Neural cell (in vitro differentiated cells): ENCODE measurements around the gene PIGB. TPM values are rescaled to one million over a fixed set of nuclear protein-coding genes. Genes with fewer than 3 reads are reported as not detected.

Source experiments
- H2AFZ ChIP-seq: fragments of 200-600, 300-800 bp; sonication (generic), shearing (Covaris generic); 2 replicates; pipeline ENCODE4 v1.6.0; 2014; ENCODE audit warnings: low read depth, mild to moderate bottlenecking, antibody characterized with exemption, low read length, moderate library complexity
- H3F3A ChIP-seq: fragments of 200-600 bp; shearing (Covaris generic); 2 replicates; pipeline ENCODE4 v1.6.1; 2016; ENCODE audit warnings: mild to moderate bottlenecking, moderate library complexity, mixed read lengths, antibody characterized with exemption, low read length; ENCODE audit not compliant: insufficient read depth, poor library complexity, severe bottlenecking
- H3K27ac ChIP-seq: fragments of 200-600, 300-800 bp; sonication (generic), shearing (Covaris generic); 2 replicates; pipeline ENCODE4 v1.5.1; 2014; ENCODE audit warnings: mild to moderate bottlenecking, low read length, moderate library complexity
- H3K27me3 ChIP-seq: fragments of 300-800, 200-600 bp; sonication (generic), shearing (Covaris generic); 2 replicates; pipeline ENCODE4 v1.6.0; 2014; ENCODE audit warnings: mild to moderate bottlenecking, low read depth, low read length, moderate library complexity; ENCODE audit not compliant: insufficient read depth
- H3K36me3 ChIP-seq: fragments of 300-800, 200-600 bp; sonication (generic), shearing (Covaris generic); 2 replicates; pipeline ENCODE4 v1.5.1; 2014; ENCODE audit warnings: mild to moderate bottlenecking, antibody characterized with exemption, low read length, moderate library complexity; ENCODE audit not compliant: insufficient read depth
- H3K4me2 ChIP-seq: fragments of 300-800, 200-600 bp; sonication (generic), shearing (Covaris generic); 2 replicates; pipeline ENCODE4 v1.6.0; 2014; ENCODE audit warnings: mild to moderate bottlenecking, low read length
- H3K4me3 ChIP-seq: fragments of 300-800, 200-600 bp; sonication (generic), shearing (Covaris generic); 2 replicates; pipeline ENCODE4 v1.5.1; 2014; ENCODE audit warnings: mild to moderate bottlenecking, low read length, moderate library complexity
- H3K79me2 ChIP-seq: fragments of 200-600 bp; shearing (Covaris generic); replicated peaks from 2 replicates; pipeline ENCODE4 v1.6.0; 2014; ENCODE audit warnings: mild to moderate bottlenecking, low read length, moderate library complexity; ENCODE audit not compliant: insufficient read depth
- H3K9ac ChIP-seq: fragments of 300-800, 200-600 bp; sonication (generic), shearing (Covaris generic); 2 replicates; pipeline ENCODE4 v1.6.1; 2016; ENCODE audit warnings: mild to moderate bottlenecking, low read length, mixed read lengths
- H3K9me2 ChIP-seq: fragments of 200-600 bp; shearing (Covaris generic); 2 replicates; pipeline ENCODE4 v1.6.1; 2016; ENCODE audit warnings: mild to moderate bottlenecking, low read length, mixed read lengths; ENCODE audit not compliant: insufficient read depth
- H3K9me3 ChIP-seq: fragments of 200-600, 300-800 bp; sonication (generic), shearing (Covaris generic); 2 replicates; pipeline ENCODE4 v1.6.1; 2016; ENCODE audit warnings: mild to moderate bottlenecking, mixed run types, low read length, moderate library complexity, mixed read lengths
- H4K20me1 ChIP-seq: fragments of 200-600 bp; shearing (Covaris generic); 2 replicates; pipeline ENCODE4 v1.6.1; 2016; ENCODE audit warnings: mild to moderate bottlenecking, mixed run types; ENCODE audit not compliant: insufficient read depth
- CTCF ChIP-seq: fragments of 450-650 bp; IDR thresholded peaks from 2 replicates; pipeline ENCODE4 v1.5.1; 2014; ENCODE audit warnings: antibody characterized with exemption, mild to moderate bottlenecking, moderate library complexity; ENCODE audit not compliant: poor library complexity, severe bottlenecking
- EP300 ChIP-seq: fragments of 450-650 bp; conservative IDR thresholded peaks from 2 replicates; pipeline ENCODE4 v1.6.1; 2014; ENCODE audit warnings: antibody characterized with exemption, mild to moderate bottlenecking, moderate library complexity; ENCODE audit not compliant: poor library complexity, severe bottlenecking
- EZH2 ChIP-seq: fragments of 200-600, 300-800 bp; shearing (Covaris generic), sonication (generic); IDR thresholded peaks from 2 replicates; pipeline ENCODE4 v1.6.1; 2014; ENCODE audit warnings: antibody characterized with exemption, low read length, borderline replicate concordance, mild to moderate bottlenecking; ENCODE audit not compliant: insufficient read depth, poor library complexity, severe bottlenecking
- MXI1 ChIP-seq: fragments of 450-650 bp; conservative IDR thresholded peaks from 2 replicates; pipeline ENCODE4 v1.6.1; 2014; ENCODE audit warnings: antibody characterized with exemption, mild to moderate bottlenecking; ENCODE audit not compliant: poor library complexity, severe bottlenecking
- POLR2AphosphoS5 ChIP-seq: IDR thresholded peaks from 2 replicates; pipeline ENCODE4 v1.6.1; 2012
- RAD21 ChIP-seq: fragments of 450-650 bp; conservative IDR thresholded peaks from 2 replicates; pipeline ENCODE4 v1.6.1; 2014; ENCODE audit warnings: antibody characterized with exemption, mild to moderate bottlenecking, moderate library complexity
- SMC3 ChIP-seq: fragments of 450-650 bp; conservative IDR thresholded peaks from 2 replicates; pipeline ENCODE4 v1.6.1; 2014; ENCODE audit warnings: antibody characterized with exemption, mild to moderate bottlenecking, moderate library complexity; ENCODE audit not compliant: poor library complexity
- TAF1 ChIP-seq: IDR thresholded peaks from 2 replicates; pipeline ENCODE4 v1.6.1; 2012; ENCODE audit warnings: low read depth
- polyA plus RNA-seq: library from polyadenylated mRNA; depleted of rRNA; stranded (reverse); fragments of >200 nt; gene quantifications from 2 replicates; pipeline ENCODE4 v1.2.3, GENCODE V29; 2014
- TF ChIP-seq, protein P1 (sequence below): IDR thresholded peaks from 2 replicates; pipeline ENCODE4 v1.6.1; 2012; ENCODE audit warnings: borderline replicate concordance

PIGB gene
- polyA plus RNA-seq, 1 donor from 2014 or later: 8.1 TPM

DNA sequence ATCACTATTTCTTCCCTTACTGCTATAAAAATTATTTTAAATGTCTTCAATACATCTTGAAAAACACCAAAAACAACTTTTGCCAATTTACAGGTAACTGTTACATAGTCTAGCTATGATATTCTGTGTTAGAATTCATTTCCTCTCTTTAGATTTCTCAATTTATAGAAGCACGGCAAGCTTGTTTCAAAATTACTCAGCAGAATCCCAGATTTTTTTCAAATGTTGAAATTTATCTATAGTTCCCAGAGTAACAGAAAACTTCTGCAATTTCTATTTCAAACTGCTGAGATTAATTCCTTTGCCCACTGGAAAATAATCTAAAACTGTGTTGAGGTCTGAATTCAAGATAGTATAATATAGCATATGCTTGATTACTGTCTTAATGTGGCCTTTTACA is 48.0 kb downstream of the PIGB start:
- Histone ChIP-seq H3K9ac (no peak overlapping the region), H3K36me3 (no peaks in the 10 kb centered on the region), H3K27me3 (no peaks in the 10 kb centered on the region), H3K79me2 (no peaks in the 10 kb centered on the region), H3K4me3 (no peak overlapping the region), H3K9me3 (no peaks in the 10 kb centered on the region), H3K27ac (no peak overlapping the region), H2AFZ (no peak overlapping the region), H3F3A (no peaks in the 10 kb centered on the region), H4K20me1 (no peaks in the 10 kb centered on the region), H3K4me2 (no peak overlapping the region), H3K9me2 (no peaks in the 10 kb centered on the region)
- TF ChIP-seq CTCF (no peak), EZH2 (no peak), SMC3 (no peak), MXI1 (no peak), EP300 (no peak), TAF1 (no peak)

GRCh38 chr15:55372701-55373440 is 53.8 kb downstream of the PIGB start:
- Histone ChIP-seq H3K9me2 (no peaks in the 10 kb centered on the region), H2AFZ (no peak overlapping the region), H3K36me3 (peaks cover 6% of the 10 kb centered on the region), H4K20me1 (no peaks in the 10 kb centered on the region), H3K79me2 (no peaks in the 10 kb centered on the region), H3K4me2 (no peak overlapping the region), H3K9ac (no peak overlapping the region), H3K27me3 (no peaks in the 10 kb centered on the region), H3K9me3 (no peaks in the 10 kb centered on the region), H3K4me3 (no peak overlapping the region), H3F3A (no peaks in the 10 kb centered on the region), H3K27ac (no peak overlapping the region)
- TF ChIP-seq RAD21: no peak
- TF ChIP-seq SMC3: no peak
- no peak for TF ChIP-seq EZH2
- no peak for TF ChIP-seq CTCF
- TF ChIP-seq MXI1: no peak
- TF ChIP-seq POLR2AphosphoS5: no peak
- TF ChIP-seq TAF1: no peak
- no peak for TF ChIP-seq EP300
- TF ChIP-seq, protein P1, sequence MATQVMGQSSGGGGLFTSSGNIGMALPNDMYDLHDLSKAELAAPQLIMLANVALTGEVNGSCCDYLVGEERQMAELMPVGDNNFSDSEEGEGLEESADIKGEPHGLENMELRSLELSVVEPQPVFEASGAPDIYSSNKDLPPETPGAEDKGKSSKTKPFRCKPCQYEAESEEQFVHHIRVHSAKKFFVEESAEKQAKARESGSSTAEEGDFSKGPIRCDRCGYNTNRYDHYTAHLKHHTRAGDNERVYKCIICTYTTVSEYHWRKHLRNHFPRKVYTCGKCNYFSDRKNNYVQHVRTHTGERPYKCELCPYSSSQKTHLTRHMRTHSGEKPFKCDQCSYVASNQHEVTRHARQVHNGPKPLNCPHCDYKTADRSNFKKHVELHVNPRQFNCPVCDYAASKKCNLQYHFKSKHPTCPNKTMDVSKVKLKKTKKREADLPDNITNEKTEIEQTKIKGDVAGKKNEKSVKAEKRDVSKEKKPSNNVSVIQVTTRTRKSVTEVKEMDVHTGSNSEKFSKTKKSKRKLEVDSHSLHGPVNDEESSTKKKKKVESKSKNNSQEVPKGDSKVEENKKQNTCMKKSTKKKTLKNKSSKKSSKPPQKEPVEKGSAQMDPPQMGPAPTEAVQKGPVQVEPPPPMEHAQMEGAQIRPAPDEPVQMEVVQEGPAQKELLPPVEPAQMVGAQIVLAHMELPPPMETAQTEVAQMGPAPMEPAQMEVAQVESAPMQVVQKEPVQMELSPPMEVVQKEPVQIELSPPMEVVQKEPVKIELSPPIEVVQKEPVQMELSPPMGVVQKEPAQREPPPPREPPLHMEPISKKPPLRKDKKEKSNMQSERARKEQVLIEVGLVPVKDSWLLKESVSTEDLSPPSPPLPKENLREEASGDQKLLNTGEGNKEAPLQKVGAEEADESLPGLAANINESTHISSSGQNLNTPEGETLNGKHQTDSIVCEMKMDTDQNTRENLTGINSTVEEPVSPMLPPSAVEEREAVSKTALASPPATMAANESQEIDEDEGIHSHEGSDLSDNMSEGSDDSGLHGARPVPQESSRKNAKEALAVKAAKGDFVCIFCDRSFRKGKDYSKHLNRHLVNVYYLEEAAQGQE: no peak
